Femur (tissue), 1 donor: ENCODE results near the gene ZNF132.

ENCODE experiments used
- DNase-seq: peaks from one replicate; pipeline ENCODE4 v3.0.0-alpha.2; 2017

ZNF132 gene

GRCh38 chr19:58385891-58386575, 53.9 kb downstream of the ZNF132 start:
- DNase-seq = peak; percentile 45

- DNase-seq = peak; percentile 19
These were observed 54.6 kb downstream of the ZNF132 start for GRCh38 chr19:58385313-58385890.

GRCh38 chr19:58382997-58383603, 56.9 kb downstream of the ZNF132 start:
- peak; percentile 22 for DNase-seq
